ENCODE measurements around the gene LARGE1. TPM values are rescaled to one million over a fixed set of nuclear protein-coding genes. Genes with fewer than 3 reads are reported as not detected.

LARGE1 gene
- total and polyA plus RNA-seq, 2 of the 13 experiments (the other 11 are each of a cell fraction or from before 2014, with no cell fraction given): 8.4 to 11.0 TPM

DNA sequence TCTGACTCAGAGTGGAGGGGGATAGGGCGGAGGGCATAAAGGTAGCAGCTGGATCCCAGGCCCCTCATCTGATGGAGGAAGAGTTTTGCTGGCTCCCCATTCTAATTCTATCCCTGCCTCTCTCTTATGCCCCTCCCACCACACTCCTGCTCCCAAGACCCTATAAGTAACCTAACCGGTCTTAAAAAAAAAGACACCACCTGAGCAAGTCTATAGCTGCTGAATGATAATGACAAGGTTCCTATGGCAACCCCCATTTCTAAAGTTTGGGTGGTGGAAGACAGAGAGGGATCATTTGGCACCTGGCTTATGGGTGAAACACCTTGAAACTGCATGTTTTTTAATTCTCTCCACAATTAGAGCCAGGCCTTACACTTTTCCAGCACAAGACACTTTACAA lies 69.6 kb downstream of the LARGE1 start (continued):
- no peak for TF ChIP-seq TAF15 (IDR thresholded peaks at IDR 0.05; ENCODE audit: low read depth, low read length, poor library complexity, severe bottlenecking)
- no peak for TF ChIP-seq ZBTB3 (CRISPR knock-in tag; IDR thresholded peaks at IDR 0.05; ENCODE audit: borderline replicate concordance, low read depth)
- TF ChIP-seq, protein P1, sequence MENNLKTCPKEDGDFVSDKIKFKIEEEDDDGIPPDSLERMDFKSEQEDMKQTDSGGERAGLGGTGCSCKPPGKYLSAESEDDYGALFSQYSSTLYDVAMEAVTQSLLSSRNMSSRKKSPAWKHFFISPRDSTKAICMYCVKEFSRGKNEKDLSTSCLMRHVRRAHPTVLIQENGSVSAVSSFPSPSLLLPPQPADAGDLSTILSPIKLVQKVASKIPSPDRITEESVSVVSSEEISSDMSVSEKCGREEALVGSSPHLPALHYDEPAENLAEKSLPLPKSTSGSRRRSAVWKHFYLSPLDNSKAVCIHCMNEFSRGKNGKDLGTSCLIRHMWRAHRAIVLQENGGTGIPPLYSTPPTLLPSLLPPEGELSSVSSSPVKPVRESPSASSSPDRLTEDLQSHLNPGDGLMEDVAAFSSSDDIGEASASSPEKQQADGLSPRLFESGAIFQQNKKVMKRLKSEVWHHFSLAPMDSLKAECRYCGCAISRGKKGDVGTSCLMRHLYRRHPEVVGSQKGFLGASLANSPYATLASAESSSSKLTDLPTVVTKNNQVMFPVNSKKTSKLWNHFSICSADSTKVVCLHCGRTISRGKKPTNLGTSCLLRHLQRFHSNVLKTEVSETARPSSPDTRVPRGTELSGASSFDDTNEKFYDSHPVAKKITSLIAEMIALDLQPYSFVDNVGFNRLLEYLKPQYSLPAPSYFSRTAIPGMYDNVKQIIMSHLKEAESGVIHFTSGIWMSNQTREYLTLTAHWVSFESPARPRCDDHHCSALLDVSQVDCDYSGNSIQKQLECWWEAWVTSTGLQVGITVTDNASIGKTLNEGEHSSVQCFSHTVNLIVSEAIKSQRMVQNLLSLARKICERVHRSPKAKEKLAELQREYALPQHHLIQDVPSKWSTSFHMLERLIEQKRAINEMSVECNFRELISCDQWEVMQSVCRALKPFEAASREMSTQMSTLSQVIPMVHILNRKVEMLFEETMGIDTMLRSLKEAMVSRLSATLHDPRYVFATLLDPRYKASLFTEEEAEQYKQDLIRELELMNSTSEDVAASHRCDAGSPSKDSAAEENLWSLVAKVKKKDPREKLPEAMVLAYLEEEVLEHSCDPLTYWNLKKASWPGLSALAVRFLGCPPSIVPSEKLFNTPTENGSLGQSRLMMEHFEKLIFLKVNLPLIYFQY (CRISPR knock-in tag; IDR thresholded peaks at IDR 0.05; ENCODE audit: borderline replicate concordance): no peak
- no peak for TF ChIP-seq ZNF382 (CRISPR knock-in tag; IDR thresholded peaks at IDR 0.05; ENCODE audit: borderline replicate concordance)

DNA sequence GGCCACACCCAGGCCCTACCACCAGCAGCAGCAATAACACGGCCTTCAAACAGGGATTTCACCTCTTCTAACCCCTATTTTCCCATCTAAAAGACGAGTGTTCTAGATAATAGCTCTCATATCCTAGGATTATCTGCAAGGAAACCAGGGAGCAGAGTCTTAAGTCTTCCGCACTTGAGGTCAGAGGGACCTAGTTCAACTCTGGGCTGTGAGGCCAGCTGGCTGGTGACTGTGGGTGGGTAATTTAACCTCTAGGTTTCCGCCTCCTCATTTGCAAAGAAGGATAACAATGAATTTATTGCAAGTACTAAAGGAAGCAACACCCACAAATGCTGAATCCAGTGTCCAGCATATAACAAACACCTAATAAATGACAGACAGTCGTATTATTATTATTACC lies 70.1 kb downstream of the LARGE1 start:
- in situ Hi-C loops (cut with HindIII; ENCODE audit: extremely low pct_ligation_motif_present, low pct_unique_long_range_greater_than_20kb) (no loop called here), intact Hi-C loops (cut with micrococcal nuclease; ENCODE audit: unreplicated experiment) (no loop called here)
- H3K27me3 ChIP-seq (ENCODE audit: control insufficient read depth in 1 of 2, insufficient read depth in 2 of 2, low read length in 2 of 2): no peaks in the 10 kb centered on the region
- DNase-seq (ENCODE audit: low spot score): no peak
- H3K4me1 ChIP-seq (ENCODE audit: insufficient read depth, low read length): peaks cover 6% of the 10 kb centered on the region; the same call in 1 of the 2 replicates
- no peaks in the 10 kb centered on the region for H4K20me1 ChIP-seq (ENCODE audit: insufficient read depth, low read length)
- TF ChIP-seq ZNF550 (CRISPR knock-in tag; IDR thresholded peaks at IDR 0.05; ENCODE audit: borderline replicate concordance) (no peak), KAT2B (IDR thresholded peaks at IDR 0.05; ENCODE audit: borderline replicate concordance, low read depth, low read length) (no peak), SUZ12 (IDR thresholded peaks at IDR 0.05; ENCODE audit: low read depth, low read length) (no peak), ZNF501 (CRISPR knock-in tag; IDR thresholded peaks at IDR 0.05) (no peak)
- TF ChIP-seq, protein P2, sequence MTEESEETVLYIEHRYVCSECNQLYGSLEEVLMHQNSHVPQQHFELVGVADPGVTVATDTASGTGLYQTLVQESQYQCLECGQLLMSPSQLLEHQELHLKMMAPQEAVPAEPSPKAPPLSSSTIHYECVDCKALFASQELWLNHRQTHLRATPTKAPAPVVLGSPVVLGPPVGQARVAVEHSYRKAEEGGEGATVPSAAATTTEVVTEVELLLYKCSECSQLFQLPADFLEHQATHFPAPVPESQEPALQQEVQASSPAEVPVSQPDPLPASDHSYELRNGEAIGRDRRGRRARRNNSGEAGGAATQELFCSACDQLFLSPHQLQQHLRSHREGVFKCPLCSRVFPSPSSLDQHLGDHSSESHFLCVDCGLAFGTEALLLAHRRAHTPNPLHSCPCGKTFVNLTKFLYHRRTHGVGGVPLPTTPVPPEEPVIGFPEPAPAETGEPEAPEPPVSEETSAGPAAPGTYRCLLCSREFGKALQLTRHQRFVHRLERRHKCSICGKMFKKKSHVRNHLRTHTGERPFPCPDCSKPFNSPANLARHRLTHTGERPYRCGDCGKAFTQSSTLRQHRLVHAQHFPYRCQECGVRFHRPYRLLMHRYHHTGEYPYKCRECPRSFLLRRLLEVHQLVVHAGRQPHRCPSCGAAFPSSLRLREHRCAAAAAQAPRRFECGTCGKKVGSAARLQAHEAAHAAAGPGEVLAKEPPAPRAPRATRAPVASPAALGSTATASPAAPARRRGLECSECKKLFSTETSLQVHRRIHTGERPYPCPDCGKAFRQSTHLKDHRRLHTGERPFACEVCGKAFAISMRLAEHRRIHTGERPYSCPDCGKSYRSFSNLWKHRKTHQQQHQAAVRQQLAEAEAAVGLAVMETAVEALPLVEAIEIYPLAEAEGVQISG (CRISPR knock-in tag; IDR thresholded peaks at IDR 0.05): no peak
- TF ChIP-seq, protein P3, sequence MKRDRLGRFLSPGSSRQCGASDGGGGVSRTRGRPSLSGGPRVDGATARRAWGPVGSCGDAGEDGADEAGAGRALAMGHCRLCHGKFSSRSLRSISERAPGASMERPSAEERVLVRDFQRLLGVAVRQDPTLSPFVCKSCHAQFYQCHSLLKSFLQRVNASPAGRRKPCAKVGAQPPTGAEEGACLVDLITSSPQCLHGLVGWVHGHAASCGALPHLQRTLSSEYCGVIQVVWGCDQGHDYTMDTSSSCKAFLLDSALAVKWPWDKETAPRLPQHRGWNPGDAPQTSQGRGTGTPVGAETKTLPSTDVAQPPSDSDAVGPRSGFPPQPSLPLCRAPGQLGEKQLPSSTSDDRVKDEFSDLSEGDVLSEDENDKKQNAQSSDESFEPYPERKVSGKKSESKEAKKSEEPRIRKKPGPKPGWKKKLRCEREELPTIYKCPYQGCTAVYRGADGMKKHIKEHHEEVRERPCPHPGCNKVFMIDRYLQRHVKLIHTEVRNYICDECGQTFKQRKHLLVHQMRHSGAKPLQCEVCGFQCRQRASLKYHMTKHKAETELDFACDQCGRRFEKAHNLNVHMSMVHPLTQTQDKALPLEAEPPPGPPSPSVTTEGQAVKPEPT (CRISPR knock-in tag; IDR thresholded peaks at IDR 0.05; ENCODE audit: low read depth): no peak
- TF ChIP-seq, protein P4, sequence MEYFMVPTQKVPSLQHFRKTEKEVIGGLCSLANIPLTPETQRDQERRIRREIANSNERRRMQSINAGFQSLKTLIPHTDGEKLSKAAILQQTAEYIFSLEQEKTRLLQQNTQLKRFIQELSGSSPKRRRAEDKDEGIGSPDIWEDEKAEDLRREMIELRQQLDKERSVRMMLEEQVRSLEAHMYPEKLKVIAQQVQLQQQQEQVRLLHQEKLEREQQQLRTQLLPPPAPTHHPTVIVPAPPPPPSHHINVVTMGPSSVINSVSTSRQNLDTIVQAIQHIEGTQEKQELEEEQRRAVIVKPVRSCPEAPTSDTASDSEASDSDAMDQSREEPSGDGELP (IDR thresholded peaks at IDR 0.05; ENCODE audit: borderline replicate concordance, low read depth): no peak
- no peak overlapping the region for H3K9ac ChIP-seq (ENCODE audit: insufficient read depth, low read depth, low read length)
- H3K79me2 ChIP-seq (ENCODE audit: insufficient read depth, low read length): no peaks in the 10 kb centered on the region
- no peak overlapping the region for H3K27ac ChIP-seq (ENCODE audit: extremely low read length, insufficient read depth, low read length)
- no peaks in the 10 kb centered on the region for H3K36me3 ChIP-seq (replicated peaks in 1 of 2; ENCODE audit: control insufficient read depth in 1 of 2, insufficient read depth in 2 of 2, low read length in 2 of 2)
- no peak for ATAC-seq
- CTCF ChIA-PET (ENCODE audit: low intra/inter-chr PET ratio, low total read pairs): no interaction called here
- no peak overlapping the region for H3K4me2 ChIP-seq (ENCODE audit: low read depth, low read length)
- no peak for FAIRE-seq
- POLR2A ChIA-PET: no interaction called here
- WGBS (ENCODE audit: low lambda C conversion rate): 99% methylated on average over 5 of the region's 5 CpGs
- H2AFZ ChIP-seq (ENCODE audit: low read length): no peak overlapping the region
- no peak overlapping the region for H3K4me3 ChIP-seq (replicated peaks in 1 of 3; ENCODE audit: insufficient read depth in 1 of 3, low read depth in 2 of 3, low read length in 3 of 3)
- no peaks in the 10 kb centered on the region for H3K9me3 ChIP-seq (ENCODE audit: low read length)
- BruUV-seq (replicated peaks): no TSS peak
